ENCODE data around the gene SEMA4G.
"Not testable (repeated sequence)": the region's sequence is repeated elsewhere in the genome, so short reads cannot be mapped to it uniquely, and the experiment has no call there.

The SEMA4G gene

GRCh38 chr10:100970914-100971811 lies 1.9 kb downstream of the SEMA4G start:
- DNase-seq = no peak

- DNase-seq = no peak
These were observed 3.0 kb downstream of the SEMA4G start for GRCh38 chr10:100972115-100972903.

GRCh38 chr10:100972904-100973535 lies 3.7 kb downstream of the SEMA4G start:
- no peak for DNase-seq

- not testable (repeated sequence) for DNase-seq
These were observed 6.1 kb downstream of the SEMA4G start for GRCh38 chr10:100975397-100975796.

GRCh38 chr10:100976906-100977305 lies 7.6 kb downstream of the SEMA4G start:
- DNase-seq = no peak

GRCh38 chr10:100977436-100977835 lies 8.1 kb downstream of the SEMA4G start:
- no peak for DNase-seq

- DNase-seq = no peak
These were observed 9.0 kb downstream of the SEMA4G start for GRCh38 chr10:100978121-100978900.

- no peak for DNase-seq
These were observed 9.5 kb downstream of the SEMA4G start for GRCh38 chr10:100978901-100979195.

- DNase-seq = no peak
These were observed 10.5 kb downstream of the SEMA4G start for GRCh38 chr10:100979791-100980272.

- no peak for DNase-seq
These were observed 11.0 kb downstream of the SEMA4G start for GRCh38 chr10:100980311-100980710.

GRCh38 chr10:100980711-100981110 lies 11.4 kb downstream of the SEMA4G start:
- no peak for DNase-seq

GRCh38 chr10:100981178-100981772 lies 12.0 kb downstream of the SEMA4G start:
- no peak for DNase-seq

- no peak for DNase-seq
These were observed 13.9 kb downstream of the SEMA4G start for GRCh38 chr10:100982916-100983830.

GRCh38 chr10:100983868-100984671 lies 14.8 kb downstream of the SEMA4G start:
- no peak for DNase-seq

- no peak for DNase-seq
These were observed 15.4 kb downstream of the SEMA4G start for GRCh38 chr10:100984672-100985177.

- no peak for DNase-seq
These were observed 16.0 kb downstream of the SEMA4G start for GRCh38 chr10:100985336-100985735.

- no peak for DNase-seq
These were observed 17.3 kb downstream of the SEMA4G start for GRCh38 chr10:100986623-100986951.

GRCh38 chr10:100986952-100987684 lies 17.8 kb downstream of the SEMA4G start, which contains the start of the genes MRPL43 and TWNK:
MRPL43 (minus strand) TSS chr10:100987497; CDS start chr10:100987443, 54 bp downstream.
TWNK (plus strand) TSS chr10:100987543; CDS start chr10:100988211, 668 bp downstream.
- DNase-seq = peak; percentile 62

- no peak for DNase-seq
These were observed 18.4 kb downstream of the SEMA4G start for GRCh38 chr10:100987685-100988049.
